Liver (tissue), 9 donors: ENCODE results near the gene ADM5. TPM values are rescaled to one million over a fixed set of nuclear protein-coding genes. Genes with fewer than 3 reads are reported as not detected.

Experiments
- DNase-seq: peaks from one replicate; pipeline ENCODE4 v3.0.0-alpha.2; 2017; ENCODE audit warnings: low spot score
- H3K27ac ChIP-seq, 2 donors: one replicate each; pipeline ENCODE4 v1.7.0; 2013; ENCODE audit warnings: inconsistent platforms in 2 of 2, low read length in 2 of 2, control low read depth in 1 of 2, low read depth in 1 of 2, mild to moderate bottlenecking in 1 of 2
- H3K27me3 ChIP-seq, 4 donors: one replicate each; pipeline versions ENCODE4 v1.6.1 to v1.7.0; 2013; ENCODE audit warnings: low read length in 3 of 4, inconsistent platforms in 1 of 4, mild to moderate bottlenecking in 1 of 4, moderate library complexity in 1 of 4; ENCODE audit not compliant: control insufficient read depth in 4 of 4, insufficient read depth in 4 of 4
- H3K36me3 ChIP-seq, 4 donors: one replicate each; pipeline versions ENCODE4 v1.6.1 to v1.7.0; 2013; ENCODE audit warnings: low read length in 3 of 4, mild to moderate bottlenecking in 3 of 4, low read depth in 1 of 4, moderate library complexity in 1 of 4; ENCODE audit not compliant: control insufficient read depth in 4 of 4, insufficient read depth in 3 of 4
- H3K4me1 ChIP-seq, 4 donors: one replicate each; pipeline versions ENCODE4 v1.6.1 to v1.7.0; 2013; ENCODE audit warnings: low read length in 3 of 4, mild to moderate bottlenecking in 3 of 4, moderate library complexity in 1 of 4; ENCODE audit not compliant: control insufficient read depth in 4 of 4, insufficient read depth in 4 of 4
- H3K4me3 ChIP-seq, 3 donors: one replicate each; pipeline versions ENCODE4 v1.6.1 to v1.7.0; 2013; ENCODE audit warnings: low read length in 3 of 3, control low read depth in 1 of 3, low read depth in 1 of 3, mild to moderate bottlenecking in 1 of 3
- H3K9ac ChIP-seq, 2 donors: one replicate each; pipeline ENCODE4 v1.7.0; 2013; ENCODE audit warnings: low read length in 2 of 2, mild to moderate bottlenecking in 2 of 2, moderate library complexity in 2 of 2, control low read depth in 1 of 2, low read depth in 1 of 2
- H3K9me3 ChIP-seq, 4 donors: one replicate each; pipeline versions ENCODE4 v1.6.1 to v1.7.0; 2013; ENCODE audit warnings: low read length in 3 of 4; ENCODE audit not compliant: control insufficient read depth in 4 of 4
- EGR1 ChIP-seq, 2 donors: IDR thresholded peaks; 2 replicates each; pipeline ENCODE4 v1.6.1; 2016 to 2018; ENCODE audit warnings: antibody characterized with exemption in 2 of 2, low read depth in 2 of 2
- FOXA1 ChIP-seq: IDR thresholded peaks from 2 replicates; pipeline ENCODE4 v1.6.1; 2016; ENCODE audit warnings: antibody characterized with exemption
- FOXA2 ChIP-seq: IDR thresholded peaks from 2 replicates; pipeline ENCODE4 v1.6.1; 2016; ENCODE audit warnings: antibody characterized with exemption
- GABPA ChIP-seq, 2 donors: IDR thresholded peaks in 1 of 2; conservative IDR thresholded peaks in 1 of 2; 2 replicates each; pipeline ENCODE4 v1.6.1; 2016; ENCODE audit warnings: antibody characterized with exemption in 2 of 2, mild to moderate bottlenecking in 1 of 2, moderate library complexity in 1 of 2
- HNF4A ChIP-seq, 2 donors: conservative IDR thresholded peaks; 2 replicates each; pipeline ENCODE4 v1.6.1; 2016; ENCODE audit warnings: antibody characterized with exemption in 2 of 2, mild to moderate bottlenecking in 2 of 2
- HNF4G ChIP-seq: IDR thresholded peaks from 2 replicates; pipeline ENCODE4 v1.6.1; 2016; ENCODE audit warnings: antibody characterized with exemption
- JUND ChIP-seq, 2 donors: IDR thresholded peaks; 2 replicates each; pipeline ENCODE4 v1.6.1; 2016; ENCODE audit warnings: antibody characterized with exemption in 2 of 2
- NR2F2 ChIP-seq: IDR thresholded peaks from 2 replicates; pipeline ENCODE4 v1.6.1; 2016; ENCODE audit warnings: antibody characterized with exemption
- RAD21 ChIP-seq, 2 donors: IDR thresholded peaks; 2 replicates each; pipeline ENCODE4 v1.6.1; 2016; ENCODE audit warnings: antibody characterized with exemption in 2 of 2, mild to moderate bottlenecking in 2 of 2
- RXRA ChIP-seq, 2 donors: IDR thresholded peaks; 2 replicates each; pipeline ENCODE4 v1.6.1; 2017 to 2018; ENCODE audit warnings: antibody characterized with exemption in 2 of 2, mild to moderate bottlenecking in 1 of 2
- SP1 ChIP-seq: IDR thresholded peaks from 2 replicates; pipeline ENCODE4 v1.6.1; 2018; ENCODE audit warnings: antibody characterized with exemption, mild to moderate bottlenecking
- TAF1 ChIP-seq: conservative IDR thresholded peaks from 2 replicates; pipeline ENCODE4 v1.6.1; 2016; ENCODE audit warnings: antibody characterized with exemption, mild to moderate bottlenecking
- YY1 ChIP-seq: IDR thresholded peaks from 2 replicates; pipeline ENCODE4 v1.6.1; 2016; ENCODE audit warnings: antibody characterized with exemption, mild to moderate bottlenecking
- WGBS: extraction: QIAGEN DNeasy Blood & Tissue Kit; methylation state at CpG from one replicate; pipeline ENCODE4 v1.1.7; 2013; 5-methylcytosine and 5-hydroxymethylcytosine counted together
- polyA plus RNA-seq, 2 donors: library from polyadenylated mRNA; stranded (reverse) in 1 of 2; unstranded in 1 of 2; fragments of 200-250 nt in 1 of 2; fragments of >200 nt in 1 of 2; fragmentation: Nextera tagmentation in 1 of 2; extraction: Ambion mirVana in 1 of 2; gene quantifications; one replicate each; pipeline versions ENCODE4 v1.2.1 to v1.2.3, GENCODE V29; 2013 to 2015
- total RNA-seq, 2 donors: library from RNA; depleted of rRNA; stranded (reverse); fragments of >200 nt; gene quantifications; one replicate each; pipeline ENCODE4 v1.2.3, GENCODE V29; 2014
- TF ChIP-seq, protein P1 (sequence below): IDR thresholded peaks from 2 replicates; pipeline ENCODE4 v1.6.1; 2016; ENCODE audit warnings: antibody characterized with exemption
- TF ChIP-seq, protein P2 (sequence below): IDR thresholded peaks from 2 replicates; pipeline ENCODE4 v1.6.1; 2016; ENCODE audit warnings: antibody characterized with exemption
- TF ChIP-seq, protein P3 (sequence below): IDR thresholded peaks from 2 replicates; pipeline ENCODE4 v1.6.1; 2016; ENCODE audit warnings: antibody characterized with exemption
- TF ChIP-seq, protein P4 (sequence below): fragments of 150-350 bp; IDR thresholded peaks from 2 replicates; pipeline ENCODE4 v1.5.1; 2017; ENCODE audit warnings: improper control_type of control experiment, low read depth, low read length; ENCODE audit not compliant: missing input control
- TF ChIP-seq, protein P5 (sequence below): IDR thresholded peaks from 2 replicates; pipeline ENCODE4 v1.6.1; 2016; ENCODE audit warnings: antibody characterized with exemption, mild to moderate bottlenecking
- donor health status: healthy.
- donor health status: healthy.
- donor health status: healthy.
- donor health status: healthy.
- donor health status: healthy.

The ADM5 gene
- total and polyA plus RNA-seq, 4 donors = 0.11 to 0.84 (median 0.26) TPM

DNA sequence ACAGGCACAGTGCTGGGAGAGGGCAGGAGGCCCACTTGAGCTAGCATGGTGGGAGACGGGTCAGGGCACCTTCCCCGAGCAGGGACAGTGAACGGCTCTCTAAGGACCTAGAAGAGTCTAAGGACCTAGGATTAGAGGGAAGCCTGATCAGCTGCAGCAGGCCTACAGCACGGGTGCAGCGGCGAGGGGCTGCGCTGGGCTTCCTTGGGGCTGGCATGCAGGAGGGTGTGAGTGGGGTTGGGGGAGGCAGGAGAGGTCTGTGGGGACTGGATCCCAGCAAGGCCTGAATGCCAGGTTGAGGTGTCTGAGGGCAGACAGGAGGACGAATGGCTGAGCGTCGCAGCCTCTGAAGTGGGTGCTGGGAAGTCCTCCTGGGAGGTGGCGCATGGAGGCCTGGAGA, 43.8 kb upstream of the ADM5 start:
- Histone ChIP-seq H3K4me3 (no peak overlapping the region), H3K9ac (no peak overlapping the region), H3K36me3 (peaks cover 5 to 25% (median 20%) of the 10 kb centered on the region in 4 donors), H3K9me3 (no peaks in the 10 kb centered on the region), H3K27ac (no peak overlapping the region), H3K27me3 (no peaks in the 10 kb centered on the region), H3K4me1 (peaks cover 0 to 26% (median 13%) of the 10 kb centered on the region in 4 donors)
- TF ChIP-seq, protein P1, sequence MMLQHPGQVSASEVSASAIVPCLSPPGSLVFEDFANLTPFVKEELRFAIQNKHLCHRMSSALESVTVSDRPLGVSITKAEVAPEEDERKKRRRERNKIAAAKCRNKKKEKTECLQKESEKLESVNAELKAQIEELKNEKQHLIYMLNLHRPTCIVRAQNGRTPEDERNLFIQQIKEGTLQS = no peak
- TF ChIP-seq, protein P2, sequence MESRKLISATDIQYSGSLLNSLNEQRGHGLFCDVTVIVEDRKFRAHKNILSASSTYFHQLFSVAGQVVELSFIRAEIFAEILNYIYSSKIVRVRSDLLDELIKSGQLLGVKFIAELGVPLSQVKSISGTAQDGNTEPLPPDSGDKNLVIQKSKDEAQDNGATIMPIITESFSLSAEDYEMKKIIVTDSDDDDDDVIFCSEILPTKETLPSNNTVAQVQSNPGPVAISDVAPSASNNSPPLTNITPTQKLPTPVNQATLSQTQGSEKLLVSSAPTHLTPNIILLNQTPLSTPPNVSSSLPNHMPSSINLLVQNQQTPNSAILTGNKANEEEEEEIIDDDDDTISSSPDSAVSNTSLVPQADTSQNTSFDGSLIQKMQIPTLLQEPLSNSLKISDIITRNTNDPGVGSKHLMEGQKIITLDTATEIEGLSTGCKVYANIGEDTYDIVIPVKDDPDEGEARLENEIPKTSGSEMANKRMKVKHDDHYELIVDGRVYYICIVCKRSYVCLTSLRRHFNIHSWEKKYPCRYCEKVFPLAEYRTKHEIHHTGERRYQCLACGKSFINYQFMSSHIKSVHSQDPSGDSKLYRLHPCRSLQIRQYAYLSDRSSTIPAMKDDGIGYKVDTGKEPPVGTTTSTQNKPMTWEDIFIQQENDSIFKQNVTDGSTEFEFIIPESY = no peak
- TF ChIP-seq YY1 (no peak), RXRA (IDR thresholded peaks at IDR 0.05) (no peak), FOXA2 (no peak), HNF4A (conservative IDR thresholded peaks at IDR 0.05) (no peak), JUND (IDR thresholded peaks at IDR 0.05) (no peak), EGR1 (IDR thresholded peaks at IDR 0.05; ENCODE audit: low read depth in 2 of 2) (no peak), SP1 (no peak), TAF1 (no peak), HNF4G (no peak), FOXA1 (no peak), RAD21 (IDR thresholded peaks at IDR 0.05) (no peak), NR2F2 (no peak), GABPA (IDR thresholded peaks at IDR 0.05 in 1 of 2, conservative IDR thresholded peaks at IDR 0.05 in 1 of 2) (no peak)
- TF ChIP-seq, protein P3, sequence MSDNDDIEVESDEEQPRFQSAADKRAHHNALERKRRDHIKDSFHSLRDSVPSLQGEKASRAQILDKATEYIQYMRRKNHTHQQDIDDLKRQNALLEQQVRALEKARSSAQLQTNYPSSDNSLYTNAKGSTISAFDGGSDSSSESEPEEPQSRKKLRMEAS = no peak
- TF ChIP-seq, protein P4, sequence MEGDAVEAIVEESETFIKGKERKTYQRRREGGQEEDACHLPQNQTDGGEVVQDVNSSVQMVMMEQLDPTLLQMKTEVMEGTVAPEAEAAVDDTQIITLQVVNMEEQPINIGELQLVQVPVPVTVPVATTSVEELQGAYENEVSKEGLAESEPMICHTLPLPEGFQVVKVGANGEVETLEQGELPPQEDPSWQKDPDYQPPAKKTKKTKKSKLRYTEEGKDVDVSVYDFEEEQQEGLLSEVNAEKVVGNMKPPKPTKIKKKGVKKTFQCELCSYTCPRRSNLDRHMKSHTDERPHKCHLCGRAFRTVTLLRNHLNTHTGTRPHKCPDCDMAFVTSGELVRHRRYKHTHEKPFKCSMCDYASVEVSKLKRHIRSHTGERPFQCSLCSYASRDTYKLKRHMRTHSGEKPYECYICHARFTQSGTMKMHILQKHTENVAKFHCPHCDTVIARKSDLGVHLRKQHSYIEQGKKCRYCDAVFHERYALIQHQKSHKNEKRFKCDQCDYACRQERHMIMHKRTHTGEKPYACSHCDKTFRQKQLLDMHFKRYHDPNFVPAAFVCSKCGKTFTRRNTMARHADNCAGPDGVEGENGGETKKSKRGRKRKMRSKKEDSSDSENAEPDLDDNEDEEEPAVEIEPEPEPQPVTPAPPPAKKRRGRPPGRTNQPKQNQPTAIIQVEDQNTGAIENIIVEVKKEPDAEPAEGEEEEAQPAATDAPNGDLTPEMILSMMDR = no peak
- TF ChIP-seq, protein P5, sequence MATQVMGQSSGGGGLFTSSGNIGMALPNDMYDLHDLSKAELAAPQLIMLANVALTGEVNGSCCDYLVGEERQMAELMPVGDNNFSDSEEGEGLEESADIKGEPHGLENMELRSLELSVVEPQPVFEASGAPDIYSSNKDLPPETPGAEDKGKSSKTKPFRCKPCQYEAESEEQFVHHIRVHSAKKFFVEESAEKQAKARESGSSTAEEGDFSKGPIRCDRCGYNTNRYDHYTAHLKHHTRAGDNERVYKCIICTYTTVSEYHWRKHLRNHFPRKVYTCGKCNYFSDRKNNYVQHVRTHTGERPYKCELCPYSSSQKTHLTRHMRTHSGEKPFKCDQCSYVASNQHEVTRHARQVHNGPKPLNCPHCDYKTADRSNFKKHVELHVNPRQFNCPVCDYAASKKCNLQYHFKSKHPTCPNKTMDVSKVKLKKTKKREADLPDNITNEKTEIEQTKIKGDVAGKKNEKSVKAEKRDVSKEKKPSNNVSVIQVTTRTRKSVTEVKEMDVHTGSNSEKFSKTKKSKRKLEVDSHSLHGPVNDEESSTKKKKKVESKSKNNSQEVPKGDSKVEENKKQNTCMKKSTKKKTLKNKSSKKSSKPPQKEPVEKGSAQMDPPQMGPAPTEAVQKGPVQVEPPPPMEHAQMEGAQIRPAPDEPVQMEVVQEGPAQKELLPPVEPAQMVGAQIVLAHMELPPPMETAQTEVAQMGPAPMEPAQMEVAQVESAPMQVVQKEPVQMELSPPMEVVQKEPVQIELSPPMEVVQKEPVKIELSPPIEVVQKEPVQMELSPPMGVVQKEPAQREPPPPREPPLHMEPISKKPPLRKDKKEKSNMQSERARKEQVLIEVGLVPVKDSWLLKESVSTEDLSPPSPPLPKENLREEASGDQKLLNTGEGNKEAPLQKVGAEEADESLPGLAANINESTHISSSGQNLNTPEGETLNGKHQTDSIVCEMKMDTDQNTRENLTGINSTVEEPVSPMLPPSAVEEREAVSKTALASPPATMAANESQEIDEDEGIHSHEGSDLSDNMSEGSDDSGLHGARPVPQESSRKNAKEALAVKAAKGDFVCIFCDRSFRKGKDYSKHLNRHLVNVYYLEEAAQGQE = no peak
- no peak for DNase-seq
- 94% methylated on average over 11 of the region's 11 CpGs for WGBS
